GM19328 (cell line): ENCODE results near the gene CEP131.

ENCODE experiments used
- ATAC-seq: cut with Tn5 transposase; IDR thresholded peaks from one replicate; pipeline ENCODE4 v1.9.1; 2021; ENCODE audit warnings: mild to moderate bottlenecking, moderate library complexity; ENCODE audit not compliant: unreplicated experiment

The CEP131 gene

GRCh38 chr17:81203136-81203535 lies 19.6 kb downstream of the CEP131 start:
- no peak for ATAC-seq

GRCh38 chr17:81202318-81202717 lies 20.4 kb downstream of the CEP131 start:
- no peak for ATAC-seq

GRCh38 chr17:81200695-81201580 lies 21.8 kb downstream of the CEP131 start:
- ATAC-seq, result no peak

- ATAC-seq, result no peak
Observed at GRCh38 chr17:81200201-81200600, 22.6 kb downstream of the CEP131 start.

- no peak for ATAC-seq
Observed at GRCh38 chr17:81199482-81199830, 23.3 kb downstream of the CEP131 start.

- no peak for ATAC-seq
Observed at GRCh38 chr17:81198826-81199481, 23.8 kb downstream of the CEP131 start.

GRCh38 chr17:81197831-81198490 lies 24.8 kb downstream of the CEP131 start:
- no peak for ATAC-seq

GRCh38 chr17:81197409-81197795 lies 25.4 kb downstream of the CEP131 start:
- no peak for ATAC-seq

- no peak for ATAC-seq
Observed at GRCh38 chr17:81196505-81197408, 26.0 kb downstream of the CEP131 start.

GRCh38 chr17:81195941-81196495 lies 26.7 kb downstream of the CEP131 start:
- no peak for ATAC-seq

GRCh38 chr17:81194941-81195901 lies 27.5 kb downstream of the CEP131 start:
- ATAC-seq, result no peak

GRCh38 chr17:81194225-81194760 lies 28.5 kb downstream of the CEP131 start:
- no peak for ATAC-seq

GRCh38 chr17:81193470-81194224 lies 29.1 kb downstream of the CEP131 start:
- no peak for ATAC-seq

- ATAC-seq, result no peak
Observed at GRCh38 chr17:81193051-81193410, 29.7 kb downstream of the CEP131 start.

GRCh38 chr17:81192386-81193050 lies 30.2 kb downstream of the CEP131 start:
- no peak for ATAC-seq

- ATAC-seq, result no peak
Observed at GRCh38 chr17:81191646-81192045, 31.1 kb downstream of the CEP131 start.

GRCh38 chr17:81191116-81191515 lies 31.6 kb downstream of the CEP131 start:
- ATAC-seq, result no peak

GRCh38 chr17:81190591-81190990 lies 32.2 kb downstream of the CEP131 start:
- no peak for ATAC-seq
